ENCODE measurements around the gene ZBTB7A.

Gene ZBTB7A

DNA sequence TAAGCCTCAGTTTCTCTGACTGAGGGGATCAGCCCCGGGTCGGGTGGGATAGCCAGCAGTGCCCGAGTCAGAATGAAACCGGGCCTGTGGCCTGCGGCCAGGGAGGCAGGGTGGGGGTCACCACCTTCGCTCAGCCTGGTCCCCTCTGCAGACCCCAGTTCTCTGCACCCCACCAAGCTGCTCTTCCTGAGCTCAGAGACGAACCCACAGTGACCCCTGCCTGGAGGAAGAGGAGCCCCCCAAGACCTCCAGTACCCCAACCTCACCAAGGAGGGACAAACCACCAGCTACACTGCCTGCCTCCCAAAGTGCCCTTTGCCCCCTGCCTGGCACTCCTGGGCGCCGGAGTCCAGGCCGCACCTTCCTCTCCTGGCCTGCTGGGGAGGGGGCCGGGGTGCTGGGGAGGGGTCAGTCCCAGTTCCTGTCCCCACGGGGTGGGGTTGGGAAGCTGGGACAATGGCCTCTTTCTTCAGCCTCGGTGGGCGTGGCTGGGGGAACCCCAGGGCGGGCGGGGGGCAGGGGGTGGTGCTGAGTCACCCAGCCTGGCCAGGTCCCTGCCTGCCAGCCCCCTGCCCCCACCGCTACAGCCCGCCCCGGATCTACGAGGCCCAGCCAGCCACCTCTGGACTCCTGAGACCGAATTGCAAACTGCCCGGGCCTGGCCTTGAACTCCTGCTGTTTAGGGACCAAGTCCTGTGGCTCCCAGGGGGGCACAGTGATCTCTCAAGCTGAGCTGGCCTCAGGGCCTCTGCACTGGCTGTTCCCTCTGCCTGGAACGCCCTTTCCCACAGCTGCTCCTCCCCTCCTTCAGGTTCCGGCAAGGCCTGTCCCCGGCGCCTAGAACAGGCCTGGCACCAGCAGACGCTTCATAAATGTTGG, 14.3 kb downstream of the ZBTB7A start:
- DNase-seq = no peak

DNA sequence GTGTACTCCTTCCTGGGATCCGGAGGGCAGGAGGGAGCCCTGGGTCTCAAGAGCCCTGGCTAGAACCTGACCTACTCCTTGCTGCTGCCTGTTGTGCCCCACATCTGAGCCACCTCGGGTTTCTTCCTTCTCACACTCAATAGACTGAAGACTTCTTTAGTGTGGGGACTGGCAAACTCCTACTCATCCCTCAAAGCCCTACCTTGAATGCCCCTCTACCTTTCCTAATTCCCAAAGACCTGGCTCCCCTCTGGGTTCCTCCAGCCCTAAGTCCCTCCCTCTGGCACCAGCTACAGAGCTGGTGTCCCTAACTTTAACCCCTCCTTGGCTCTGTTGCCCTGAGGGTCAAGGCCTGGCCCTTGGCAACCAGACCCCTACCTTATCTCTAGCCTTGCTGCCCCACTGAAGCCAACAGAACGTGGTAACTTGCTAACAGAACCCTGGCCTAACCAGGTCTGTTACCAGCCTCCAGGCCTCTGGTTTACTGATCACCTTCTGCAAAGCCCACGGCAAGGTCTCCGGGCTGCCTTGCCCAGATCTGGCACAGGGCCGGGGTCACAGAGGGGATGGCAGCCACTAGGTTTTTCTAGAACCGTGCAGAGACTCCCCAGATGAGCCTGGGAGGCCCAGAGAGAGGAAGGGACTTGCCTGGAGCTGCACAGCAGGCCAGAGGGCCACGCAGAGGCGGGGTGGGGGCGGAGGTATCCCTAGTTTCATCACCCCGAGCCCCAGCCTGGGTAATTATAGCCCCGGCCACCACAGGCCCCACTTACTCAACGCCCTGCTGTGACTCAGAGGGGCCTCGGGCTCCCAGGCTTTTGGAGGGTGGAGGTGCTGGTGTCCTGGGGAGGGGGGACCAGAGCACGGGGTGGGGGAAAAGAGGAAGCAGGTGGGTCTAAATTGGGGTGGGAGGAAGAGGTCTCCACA, 15.3 kb downstream of the ZBTB7A start:
- DNase-seq = no peak

GRCh38 chr19:4049432-4049831, 17.3 kb downstream of the ZBTB7A start:
- DNase-seq = no peak

- DNase-seq = no peak
These were observed 19.6 kb downstream of the ZBTB7A start for GRCh38 chr19:4046946-4047683.

DNA sequence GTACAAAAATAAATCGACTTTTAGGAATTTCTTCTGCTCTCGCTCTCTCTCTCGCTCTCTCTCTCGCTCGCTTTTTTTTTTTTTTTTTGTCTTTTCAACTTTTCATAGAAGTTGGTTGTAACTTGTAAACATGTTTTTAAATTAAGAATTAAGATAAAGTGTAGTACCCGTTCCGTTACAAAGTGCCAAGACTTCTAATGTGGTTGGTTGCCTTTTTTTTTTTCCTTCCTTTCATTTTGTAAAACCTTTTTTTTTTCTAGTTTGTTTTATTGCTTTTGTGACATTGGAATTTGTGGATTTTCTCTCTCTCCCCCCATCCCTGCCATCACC, 20.4 kb downstream of the ZBTB7A start:
- DNase-seq = no peak

DNA sequence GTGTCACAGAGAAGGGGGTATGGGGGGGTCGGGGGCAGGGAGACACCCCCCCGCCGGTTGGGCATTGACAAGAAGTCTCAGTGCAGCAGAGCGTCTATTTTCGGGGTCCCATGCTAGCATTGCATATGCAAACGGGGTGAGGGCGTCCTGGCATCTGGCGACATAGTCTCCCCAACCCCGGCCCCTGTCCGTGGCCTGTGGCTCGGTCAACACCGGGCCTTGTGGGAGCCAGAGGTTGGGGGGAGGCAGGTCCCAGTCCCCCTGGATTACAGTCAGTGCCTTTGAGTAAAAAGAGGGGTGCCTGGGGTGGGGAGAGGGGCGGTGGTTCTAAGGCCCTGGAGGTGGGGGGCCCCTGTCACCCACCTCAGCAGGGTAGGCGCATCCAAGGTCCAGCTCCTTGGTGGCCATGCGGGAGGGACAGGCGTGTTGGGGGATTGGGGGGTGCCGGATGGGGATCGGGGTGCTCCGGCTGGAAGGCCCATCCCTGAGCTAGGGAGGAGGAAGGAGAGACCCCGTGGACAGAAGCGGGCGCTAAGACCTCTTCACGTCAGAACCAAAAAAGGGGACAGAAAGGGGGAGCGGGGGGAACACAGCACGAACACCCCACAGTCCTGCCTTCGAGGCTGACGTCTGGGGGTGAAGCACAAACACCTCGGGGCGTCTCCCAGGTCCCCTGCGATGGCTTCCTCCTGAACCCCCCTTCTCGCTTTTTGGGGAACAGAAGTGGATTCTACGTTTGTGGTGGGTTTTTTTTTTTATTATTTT, 20.9 kb downstream of the ZBTB7A start:
- no peak for DNase-seq

GRCh38 chr19:4044990-4045465, 21.7 kb downstream of the ZBTB7A start:
- DNase-seq = no peak

DNA sequence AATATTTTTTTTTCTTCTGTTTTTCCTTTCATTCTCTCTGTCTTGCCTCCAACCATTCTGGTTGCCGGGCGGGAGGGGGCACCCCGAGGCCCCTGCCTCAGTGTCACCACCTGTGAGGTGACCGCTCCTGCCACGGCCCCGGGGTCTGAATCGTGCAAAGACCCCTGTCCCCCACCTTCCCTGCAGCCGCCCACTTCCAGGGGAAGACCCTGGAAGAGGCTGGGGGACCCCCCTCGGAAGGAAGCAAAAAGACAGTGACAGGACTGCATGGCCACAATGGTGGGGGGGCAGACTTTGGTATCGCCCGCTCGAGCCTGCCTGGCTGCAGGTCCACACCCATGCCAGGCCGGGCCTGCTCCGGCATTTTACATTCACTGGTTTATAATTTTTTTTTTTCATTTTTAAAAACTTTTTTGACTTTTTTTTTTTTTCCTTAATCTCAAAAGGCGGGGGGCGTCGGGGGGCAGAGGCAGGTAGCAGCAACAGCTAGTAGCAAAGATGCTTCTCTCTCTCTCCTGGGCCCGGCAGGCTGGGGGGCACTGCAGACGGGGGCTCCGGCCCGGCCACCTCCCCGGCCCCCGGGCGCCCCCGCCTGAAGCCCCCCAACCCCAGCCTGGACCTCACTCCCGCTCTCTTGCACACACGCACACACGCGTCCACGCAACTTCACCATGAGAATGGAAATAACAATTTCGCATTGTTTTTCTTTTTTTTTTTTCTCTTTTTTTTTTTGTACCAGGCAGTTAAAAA, 22.6 kb downstream of the ZBTB7A start:
- DNase-seq = no peak

DNA sequence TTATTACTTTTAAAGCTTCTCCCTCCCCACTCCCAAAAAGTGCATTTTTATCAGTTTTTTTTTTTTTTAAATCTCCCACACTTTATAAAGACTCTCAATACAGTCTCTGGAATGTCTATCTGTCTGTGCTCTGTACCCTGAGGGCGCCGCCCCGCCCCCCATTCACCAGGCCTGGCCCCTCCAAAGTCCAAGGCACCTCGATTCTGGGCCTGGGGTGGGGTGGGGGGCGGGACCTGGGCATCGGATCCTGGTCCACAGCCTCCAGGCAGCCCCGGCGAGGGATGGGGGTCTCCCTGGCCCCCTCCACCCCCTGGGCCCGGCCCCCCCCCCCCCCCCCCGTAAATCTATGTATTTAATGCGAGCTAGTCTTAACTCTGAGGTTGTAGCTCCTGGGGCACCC, 23.3 kb downstream of the ZBTB7A start:
- DNase-seq = no peak

- DNase-seq = no peak
These were observed 24.0 kb downstream of the ZBTB7A start for GRCh38 chr19:4042731-4043082.

- DNase-seq = no peak
These were observed 24.5 kb downstream of the ZBTB7A start for GRCh38 chr19:4042064-4042730.

GRCh38 chr19:4038661-4039423, 27.9 kb downstream of the ZBTB7A start:
- DNase-seq = no peak

DNA sequence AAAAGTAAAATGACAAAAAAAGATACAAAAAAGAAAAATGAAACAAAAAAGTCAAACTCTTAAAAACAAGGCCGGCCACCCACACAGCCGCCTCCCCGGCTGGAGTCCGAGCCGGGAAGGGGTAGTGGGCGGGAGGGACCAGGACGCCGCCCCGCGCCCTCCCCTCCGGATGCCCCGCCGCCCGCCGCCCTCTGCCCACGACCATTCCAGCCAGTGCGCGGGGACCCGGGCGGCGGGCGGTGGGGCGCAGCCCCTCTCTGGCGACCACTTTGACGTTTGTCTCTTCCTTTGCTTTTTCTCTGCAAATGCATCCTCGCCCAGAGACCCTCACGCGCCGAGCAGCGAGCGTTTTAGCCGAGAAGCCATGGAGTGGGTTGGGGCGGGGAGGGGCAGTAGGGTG, 28.6 kb downstream of the ZBTB7A start:
- DNase-seq = no peak

DNA sequence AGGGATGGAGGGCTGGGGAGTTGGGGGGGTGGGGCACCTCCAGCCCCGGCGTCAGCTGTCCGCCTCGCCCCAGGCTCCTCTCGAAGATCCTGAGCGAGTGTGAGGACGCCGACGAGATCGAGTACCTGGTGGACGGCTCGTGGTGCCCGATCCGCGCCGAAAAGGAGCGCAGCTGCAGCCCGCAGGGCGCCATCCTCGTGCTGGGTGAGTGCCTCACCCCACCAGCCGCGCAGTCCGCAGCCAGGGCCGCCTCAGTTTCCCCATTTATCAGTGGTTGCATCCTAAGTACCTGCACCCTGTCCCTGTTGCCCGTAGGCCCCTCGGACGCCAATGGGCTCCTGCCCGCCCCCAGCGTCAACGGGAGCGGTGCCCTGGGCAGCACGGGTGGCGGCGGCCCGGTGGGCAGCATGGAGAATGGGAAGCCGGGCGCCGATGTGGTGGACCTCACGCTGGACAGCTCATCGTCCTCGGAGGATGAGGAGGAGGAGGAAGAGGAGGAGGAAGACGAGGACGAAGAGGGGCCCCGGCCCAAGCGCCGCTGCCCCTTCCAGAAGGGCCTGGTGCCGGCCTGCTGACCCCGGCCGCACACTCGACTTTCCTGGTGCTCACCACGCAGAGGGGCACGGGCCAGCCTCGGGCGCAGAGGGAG, 29.3 kb downstream of the ZBTB7A start:
- DNase-seq = no peak

DNA sequence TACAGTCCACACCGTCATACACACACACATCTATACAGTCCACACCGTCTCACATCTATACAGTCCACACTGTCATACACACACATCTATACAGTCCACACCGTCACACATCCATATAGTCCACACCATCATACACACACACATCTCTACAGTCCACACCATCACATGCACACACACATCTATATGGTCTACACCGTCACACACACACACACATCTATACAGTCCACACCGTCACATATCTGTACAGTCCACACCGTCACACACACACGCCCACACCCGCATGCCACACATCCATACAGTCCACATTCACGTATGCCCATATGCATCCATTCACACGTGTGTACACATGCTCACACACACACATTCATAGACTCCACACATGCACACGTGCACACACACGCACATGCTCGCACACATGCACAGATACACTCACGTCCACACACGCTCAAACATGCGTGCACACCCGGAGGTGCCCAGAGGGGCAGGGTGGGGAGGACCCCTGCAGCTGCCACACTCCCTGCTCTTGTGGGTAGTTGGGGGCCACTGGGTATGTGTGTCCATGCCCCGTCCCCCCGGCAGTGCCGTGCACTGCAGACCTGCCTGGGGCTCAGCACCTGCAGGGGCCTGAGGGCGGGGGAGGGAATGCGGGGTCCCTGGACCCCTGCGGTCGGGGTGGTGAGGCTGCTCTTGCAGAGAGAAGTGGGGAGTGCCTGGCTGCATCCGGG, 30.0 kb downstream of the ZBTB7A start:
- DNase-seq = no peak

DNA sequence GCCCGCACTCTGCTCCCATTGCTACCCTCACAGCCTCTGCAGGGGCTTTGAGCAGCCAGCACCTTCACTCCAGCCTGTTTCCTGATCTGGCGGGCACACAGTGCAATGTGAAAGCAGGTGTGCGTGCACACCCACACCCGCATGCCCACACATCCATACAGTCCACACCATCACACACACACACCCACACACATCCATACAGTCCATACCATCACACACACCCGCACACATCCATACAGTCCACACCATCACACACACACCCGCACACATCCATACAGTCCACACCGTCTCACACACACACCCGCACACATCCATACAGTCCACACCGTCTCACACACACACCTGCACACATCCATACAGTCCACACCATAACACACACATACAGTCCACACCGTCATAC, 31.1 kb downstream of the ZBTB7A start:
- no peak for DNase-seq

GRCh38 chr19:4035018-4035566, 31.6 kb downstream of the ZBTB7A start:
- no peak for DNase-seq
